ENCODE data around the gene LSAMP. TPM values are rescaled to one million over a fixed set of nuclear protein-coding genes. Genes with fewer than 3 reads are reported as not detected.

The LSAMP gene
- total and polyA plus RNA-seq, 2 of the 8 experiments (the other 6 are each of a cell fraction or from before 2014, with no cell fraction given), result 1.8 to 5.7 TPM

DNA sequence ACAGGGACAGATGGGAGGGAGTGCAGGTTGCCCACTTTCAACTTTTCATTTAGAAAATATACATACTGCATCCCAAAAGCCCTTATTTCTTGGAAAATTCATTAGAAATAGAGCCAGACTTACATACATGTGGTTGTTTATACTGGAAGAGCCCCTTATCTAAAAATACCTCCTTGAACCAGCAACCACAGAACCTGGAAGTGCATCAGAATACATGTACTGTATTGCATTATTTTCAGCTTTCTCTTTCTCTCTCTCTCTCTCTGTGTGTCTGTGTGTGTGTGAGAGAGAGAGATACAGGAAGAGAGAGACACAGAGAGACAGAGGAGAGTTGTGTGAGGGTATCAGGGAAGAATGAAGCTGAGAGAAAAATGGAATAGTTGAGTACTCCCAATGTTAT, 29.5 kb upstream of the LSAMP start:
- H2BK15ac ChIP-seq (ENCODE audit: low read length), result no peak overlapping the region
- no peak overlapping the region; the same call in 1 of the 2 replicates for H4K8ac ChIP-seq (ENCODE audit: extremely low read depth, insufficient read depth, low read length)
- no peak overlapping the region for H2BK120ac ChIP-seq (replicated peaks; ENCODE audit: low read depth, low read length)
- no peaks in the 10 kb centered on the region for H4K20me1 ChIP-seq (replicated peaks in 1 of 2; ENCODE audit: control insufficient read depth in 1 of 2, insufficient read depth in 2 of 2, low read length in 2 of 2)
- peaks cover 13% of the 10 kb centered on the region in 2 experiments for H3K9me3 ChIP-seq (ENCODE audit: insufficient read depth in 2 of 2, low read depth in 1 of 2, low read length in 1 of 2)
- no peaks in the 10 kb centered on the region for H3K79me2 ChIP-seq (ENCODE audit: control insufficient read depth in 1 of 2, insufficient read depth in 2 of 2, low read length in 2 of 2)
- no peak overlapping the region for H2AK5ac ChIP-seq (ENCODE audit: low read depth, low read length)
- no peaks in the 10 kb centered on the region for H3K36me3 ChIP-seq (ENCODE audit: control insufficient read depth in 2 of 4, insufficient read depth in 4 of 4, low read length in 3 of 4)
- POLR2A ChIA-PET (ENCODE audit: partially characterized antibody), result no interaction called here
- H3K79me1 ChIP-seq (ENCODE audit: low read depth, low read length), result no peaks in the 10 kb centered on the region
- FAIRE-seq, result no peak
- no peak overlapping the region for H3K18ac ChIP-seq (ENCODE audit: extremely low read depth, low read length)
- H4K5ac ChIP-seq (ENCODE audit: insufficient read length, low read depth, low read length), result no peak overlapping the region
- H2AFZ ChIP-seq (ENCODE audit: low read length), result no peak overlapping the region
- H3K4me1 ChIP-seq (replicated peaks in 1 of 4; ENCODE audit: control insufficient read depth in 3 of 4, insufficient read depth in 4 of 4, low read length in 3 of 4), result peaks cover 0 to 4% (median 0%) of the 10 kb centered on the region in 4 experiments; a peak in 1 of 7 replicates
- no peak overlapping the region for H3K56ac ChIP-seq (replicated peaks; ENCODE audit: insufficient read length, low read depth, low read length)
- no peak overlapping the region for H4K91ac ChIP-seq (replicated peaks; ENCODE audit: insufficient read length, low read length)
- H3K4me3 ChIP-seq (ENCODE audit: extremely low read depth in 1 of 4, insufficient read depth in 2 of 4, low read depth in 3 of 4, low read length in 4 of 4), result no peak overlapping the region
- H3K23me2 ChIP-seq (ENCODE audit: low read depth, low read length), result no peaks in the 10 kb centered on the region; the same call in 1 of the 2 replicates
- no peak overlapping the region for H3K23ac ChIP-seq (ENCODE audit: insufficient read length)
- H3K27ac ChIP-seq (ENCODE audit: low read depth, low read length), result no peak overlapping the region
- no peak overlapping the region for H2BK5ac ChIP-seq (ENCODE audit: low read depth, low read length)
- CTCF ChIA-PET (ENCODE audit: partially characterized antibody), result interaction anchor here (1.0 to 1.4 kb wide), 2 partner anchors 11 to 282 kb away, joined by 3 to 4 read pairs; no protein-coding TSS in a partner anchor
- no peak overlapping the region for H2BK12ac ChIP-seq (ENCODE audit: low read depth, low read length)
- DNase-seq (ENCODE audit: low read depth in 1 of 2, low spot score in 2 of 2), result no peak
- no peak overlapping the region for H3K14ac ChIP-seq (ENCODE audit: insufficient read length)
- H3K4me2 ChIP-seq (ENCODE audit: insufficient read depth in 1 of 2, low read depth in 2 of 2, low read length in 2 of 2), result no peak overlapping the region
- H3K27me3 ChIP-seq (replicated peaks in 1 of 4; ENCODE audit: control insufficient read depth in 3 of 4, extremely low read depth in 1 of 4, insufficient read depth in 3 of 4, low read length in 3 of 4), result no peaks in the 10 kb centered on the region
- no peak overlapping the region for H3K4ac ChIP-seq (replicated peaks; ENCODE audit: insufficient read length, low read depth, low read length)
- H3K9ac ChIP-seq (replicated peaks in 1 of 4; ENCODE audit: extremely low read depth in 1 of 4, low read depth in 3 of 4, low read length in 3 of 4), result no peak overlapping the region
- H2BK20ac ChIP-seq (ENCODE audit: low read length), result no peak overlapping the region
- TF ChIP-seq POU5F1 (IDR thresholded peaks at IDR 0.05; ENCODE audit: low read depth, low read length) (no peak), EZH2 (IDR thresholded peaks at IDR 0.05; ENCODE audit: low read depth, low read length, severe bottlenecking) (no peak), SUZ12 (IDR thresholded peaks at IDR 0.05; ENCODE audit: low read length) (no peak), PHF8 (conservative IDR thresholded peaks at IDR 0.05; ENCODE audit: low read depth, low read length) (no peak), RNF2 (IDR thresholded peaks at IDR 0.05; ENCODE audit: borderline replicate concordance, low read depth, low read length, missing control alignments, poor library complexity, severe bottlenecking) (no peak), YY1 (IDR thresholded peaks at IDR 0.05; ENCODE audit: low read depth, low read length) (no peak), BRCA1 (IDR thresholded peaks at IDR 0.05; ENCODE audit: low read depth, low read length) (no peak), CTBP2 (IDR thresholded peaks at IDR 0.05; ENCODE audit: borderline replicate concordance, insufficient read depth, insufficient read length, low read length) (no peak), ASH2L (IDR thresholded peaks at IDR 0.05; ENCODE audit: low read length) (no peak), JUN (IDR thresholded peaks at IDR 0.05; ENCODE audit: low read depth, low read length) (no peak), RXRA (IDR thresholded peaks at IDR 0.05; ENCODE audit: insufficient read depth, low read depth, low read length) (no peak), POLR2AphosphoS5 (IDR thresholded peaks at IDR 0.05; ENCODE audit: low read depth, low read length) (no peak), KDM1A (IDR thresholded peaks at IDR 0.05; ENCODE audit: borderline replicate concordance, low read length) (no peak)
- TF ChIP-seq, protein P1, sequence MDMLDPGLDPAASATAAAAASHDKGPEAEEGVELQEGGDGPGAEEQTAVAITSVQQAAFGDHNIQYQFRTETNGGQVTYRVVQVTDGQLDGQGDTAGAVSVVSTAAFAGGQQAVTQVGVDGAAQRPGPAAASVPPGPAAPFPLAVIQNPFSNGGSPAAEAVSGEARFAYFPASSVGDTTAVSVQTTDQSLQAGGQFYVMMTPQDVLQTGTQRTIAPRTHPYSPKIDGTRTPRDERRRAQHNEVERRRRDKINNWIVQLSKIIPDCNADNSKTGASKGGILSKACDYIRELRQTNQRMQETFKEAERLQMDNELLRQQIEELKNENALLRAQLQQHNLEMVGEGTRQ (IDR thresholded peaks at IDR 0.05; ENCODE audit: low read length), result no peak

Data from H1 (cell line).